ENCODE results near the gene SLC12A7.
"Not testable (repeated sequence)": the region's sequence is repeated elsewhere in the genome, so short reads cannot be mapped to it uniquely, and the experiment has no call there.

Gene SLC12A7

GRCh38 chr5:1140818-1141189, 28.9 kb upstream of the SLC12A7 start:
- DNase-seq (ENCODE audit: low read depth) = no peak

- peak; percentile 63 for DNase-seq (ENCODE audit: low read depth)
Observed at GRCh38 chr5:1140171-1140817, 28.4 kb upstream of the SLC12A7 start.

- DNase-seq (ENCODE audit: low read depth) = no peak
Observed at GRCh38 chr5:1139331-1140170, 27.7 kb upstream of the SLC12A7 start.

- DNase-seq (ENCODE audit: low read depth) = no peak
Observed at GRCh38 chr5:1138445-1139245, 26.8 kb upstream of the SLC12A7 start.

- no peak for DNase-seq (ENCODE audit: low read depth)
Observed at GRCh38 chr5:1137567-1138444, 25.9 kb upstream of the SLC12A7 start.

- no peak for DNase-seq (ENCODE audit: low read depth)
Observed at GRCh38 chr5:1136814-1137213, 25.0 kb upstream of the SLC12A7 start.

- DNase-seq (ENCODE audit: low read depth) = no peak
Observed at GRCh38 chr5:1135696-1136525, 24.0 kb upstream of the SLC12A7 start.

GRCh38 chr5:1134478-1134877, 22.6 kb upstream of the SLC12A7 start:
- no peak for DNase-seq (ENCODE audit: low read depth)

GRCh38 chr5:1133510-1134201, 21.8 kb upstream of the SLC12A7 start:
- no peak for DNase-seq (ENCODE audit: low read depth)

GRCh38 chr5:1133108-1133507, 21.2 kb upstream of the SLC12A7 start:
- DNase-seq (ENCODE audit: low read depth) = no peak

GRCh38 chr5:1132570-1132969, 20.7 kb upstream of the SLC12A7 start:
- DNase-seq (ENCODE audit: low read depth) = no peak

GRCh38 chr5:1131726-1132125, 19.9 kb upstream of the SLC12A7 start:
- no peak for DNase-seq (ENCODE audit: low read depth)

GRCh38 chr5:1131191-1131621, 19.3 kb upstream of the SLC12A7 start:
- DNase-seq (ENCODE audit: low read depth) = no peak

GRCh38 chr5:1130218-1130946, 18.5 kb upstream of the SLC12A7 start:
- DNase-seq (ENCODE audit: low read depth) = no peak

GRCh38 chr5:1129711-1130055, 17.8 kb upstream of the SLC12A7 start:
- no peak for DNase-seq (ENCODE audit: low read depth)

GRCh38 chr5:1128977-1129710, 17.3 kb upstream of the SLC12A7 start:
- DNase-seq (ENCODE audit: low read depth) = no peak

GRCh38 chr5:1127959-1128785, 16.3 kb upstream of the SLC12A7 start:
- no peak for DNase-seq (ENCODE audit: low read depth)

GRCh38 chr5:1125695-1126094, 13.8 kb upstream of the SLC12A7 start:
- DNase-seq (ENCODE audit: low read depth) = not testable (repeated sequence)

Data from stimulated activated CD8-positive, alpha-beta memory T cell treated with anti-CD3 and anti-CD28 coated beads, Interleukin-12 subunit alpha, Interleukin-12 subunit beta, amount 100 ng/mL, for 1 hour (primary cell).